GM12874 (cell line): ENCODE results near the gene PLPP6.

Experiments
- TF ChIP-seq, protein P1 (sequence below): IDR thresholded peaks from 2 replicates; pipeline ENCODE4 v1.5.1; 2011; ENCODE audit warnings: low read depth, mild to moderate bottlenecking, control low read depth, low read length, moderate library complexity; ENCODE audit not compliant: insufficient read depth

The PLPP6 gene

DNA sequence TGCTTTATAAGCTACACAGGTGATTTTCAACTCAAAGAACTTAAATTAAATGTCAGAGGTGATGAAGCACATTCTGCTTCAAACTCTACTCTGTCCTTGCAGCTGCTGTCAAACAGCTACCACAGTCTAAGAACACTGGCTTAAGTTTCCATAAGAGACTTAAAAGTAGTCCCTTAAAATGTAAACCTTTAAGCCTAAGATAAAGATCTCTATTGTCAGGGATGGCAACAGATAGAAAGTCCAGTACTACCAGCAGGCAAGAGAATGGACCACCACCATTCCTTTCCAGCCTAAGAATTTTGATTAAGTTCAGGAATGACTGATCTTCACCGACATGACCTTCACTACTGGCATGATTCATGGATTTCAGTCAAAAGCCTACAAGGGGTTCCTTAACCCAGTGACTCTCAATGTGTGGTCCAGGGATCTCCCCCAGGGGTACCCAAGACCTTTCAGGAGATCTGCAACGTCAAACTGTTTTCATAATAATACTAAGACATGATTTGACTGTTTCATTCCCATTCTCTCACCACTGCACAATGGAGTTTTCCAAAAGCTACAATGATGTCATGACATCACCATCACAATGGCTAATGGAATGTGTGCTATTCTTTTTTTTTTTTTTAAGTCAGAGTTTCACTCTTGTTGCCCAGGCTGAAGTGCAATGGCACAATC lies 41.1 kb upstream of the PLPP6 start:
- TF ChIP-seq, protein P1, sequence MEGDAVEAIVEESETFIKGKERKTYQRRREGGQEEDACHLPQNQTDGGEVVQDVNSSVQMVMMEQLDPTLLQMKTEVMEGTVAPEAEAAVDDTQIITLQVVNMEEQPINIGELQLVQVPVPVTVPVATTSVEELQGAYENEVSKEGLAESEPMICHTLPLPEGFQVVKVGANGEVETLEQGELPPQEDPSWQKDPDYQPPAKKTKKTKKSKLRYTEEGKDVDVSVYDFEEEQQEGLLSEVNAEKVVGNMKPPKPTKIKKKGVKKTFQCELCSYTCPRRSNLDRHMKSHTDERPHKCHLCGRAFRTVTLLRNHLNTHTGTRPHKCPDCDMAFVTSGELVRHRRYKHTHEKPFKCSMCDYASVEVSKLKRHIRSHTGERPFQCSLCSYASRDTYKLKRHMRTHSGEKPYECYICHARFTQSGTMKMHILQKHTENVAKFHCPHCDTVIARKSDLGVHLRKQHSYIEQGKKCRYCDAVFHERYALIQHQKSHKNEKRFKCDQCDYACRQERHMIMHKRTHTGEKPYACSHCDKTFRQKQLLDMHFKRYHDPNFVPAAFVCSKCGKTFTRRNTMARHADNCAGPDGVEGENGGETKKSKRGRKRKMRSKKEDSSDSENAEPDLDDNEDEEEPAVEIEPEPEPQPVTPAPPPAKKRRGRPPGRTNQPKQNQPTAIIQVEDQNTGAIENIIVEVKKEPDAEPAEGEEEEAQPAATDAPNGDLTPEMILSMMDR = no peak

DNA sequence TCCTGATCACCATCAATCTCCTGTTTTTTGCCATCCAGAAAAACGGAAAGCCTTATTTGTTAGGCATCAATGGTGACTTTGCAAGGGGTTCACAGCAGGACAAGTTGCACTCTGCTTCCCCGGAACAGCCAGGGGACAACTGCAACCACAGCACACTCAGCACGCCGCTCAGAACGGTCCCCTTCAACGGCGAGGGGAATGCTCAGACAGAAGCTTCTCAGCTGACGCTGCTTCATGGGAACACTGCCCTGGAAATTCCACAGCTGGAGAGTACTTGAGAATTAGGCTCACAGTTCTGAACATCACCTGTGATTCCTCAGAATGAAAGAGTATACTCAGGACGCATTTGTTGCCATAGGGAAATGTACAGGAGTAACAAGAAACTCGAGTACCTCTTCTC lies 40.1 kb upstream of the PLPP6 start:
- TF ChIP-seq, protein P1 = no peak

DNA sequence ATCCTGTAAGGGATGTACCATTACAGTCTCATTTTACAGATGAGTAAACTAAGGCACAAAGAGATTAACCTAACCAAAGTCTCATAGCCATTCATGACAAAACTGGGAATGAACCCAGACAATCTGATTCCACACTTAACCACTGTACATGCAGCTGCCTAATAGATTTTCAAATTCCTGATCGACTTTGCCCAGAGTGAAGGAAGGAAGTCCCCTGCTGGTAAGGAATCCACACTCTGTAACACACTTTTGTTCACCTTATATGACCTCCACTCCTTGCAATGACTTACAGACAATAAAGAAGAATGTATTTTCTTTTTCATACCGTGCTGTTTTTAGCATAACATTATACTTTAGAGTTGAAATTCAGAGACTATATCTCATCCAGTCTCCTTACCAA lies 31.3 kb upstream of the PLPP6 start:
- TF ChIP-seq, protein P1 = no peak

DNA sequence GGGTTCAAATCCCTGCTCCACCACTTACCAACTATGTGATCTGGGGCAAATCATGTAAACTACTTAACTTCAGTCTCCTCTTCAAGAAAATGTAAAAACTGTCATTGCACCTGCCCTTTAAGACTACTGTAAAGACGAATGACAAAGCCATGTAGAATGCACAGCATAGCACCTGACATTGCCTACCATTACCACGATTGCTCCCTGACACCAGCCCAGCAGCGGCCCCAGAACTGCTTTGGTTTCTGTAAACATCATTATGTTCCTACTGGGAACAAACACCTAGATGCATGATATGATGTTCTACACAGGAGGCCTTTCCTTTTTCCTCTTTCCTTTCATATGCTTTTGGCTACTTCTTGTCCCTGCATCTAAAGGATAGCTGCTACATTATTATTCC lies 23.1 kb upstream of the PLPP6 start:
- TF ChIP-seq, protein P1 = no peak

DNA sequence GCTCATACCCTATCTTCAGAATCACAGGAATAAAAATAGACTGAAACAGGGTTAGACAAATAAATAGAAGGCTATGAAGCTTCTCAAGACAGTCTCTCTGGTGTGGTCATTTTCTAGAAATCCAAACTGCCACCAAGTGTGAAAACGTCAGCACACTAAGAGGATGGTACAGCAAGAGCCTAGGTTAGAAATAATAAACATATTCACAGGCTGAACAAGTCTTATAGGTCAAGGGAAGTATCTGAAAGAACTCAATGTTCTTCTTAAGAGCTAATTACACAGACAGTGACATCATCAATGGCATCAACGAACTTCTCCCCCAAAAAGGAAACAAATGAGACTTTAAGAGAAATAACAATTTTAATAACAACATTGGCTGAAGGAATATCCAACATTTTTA lies 22.7 kb upstream of the PLPP6 start:
- TF ChIP-seq, protein P1 = no peak

DNA sequence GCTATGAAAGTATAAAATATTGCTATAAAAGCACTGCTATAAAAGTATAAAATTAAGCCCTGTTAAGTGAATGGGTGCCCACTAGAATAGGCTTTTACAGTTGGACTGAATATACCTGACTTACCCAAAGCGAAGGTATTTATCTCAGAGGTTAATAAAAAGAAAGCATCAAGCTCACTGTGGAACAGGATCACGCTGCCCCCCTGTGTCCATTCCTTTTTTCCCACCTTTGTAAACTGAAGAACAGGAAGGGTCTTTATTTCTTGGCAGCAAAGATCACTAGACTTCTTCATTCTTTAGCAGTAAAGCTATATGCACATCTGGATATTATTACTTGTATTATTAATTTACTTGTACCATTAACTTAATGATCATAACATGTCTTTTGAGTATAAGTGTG lies 22.1 kb upstream of the PLPP6 start:
- TF ChIP-seq, protein P1 = 0 out of 2 replicates have a peak, but pooled peaks have one; percentile 11

DNA sequence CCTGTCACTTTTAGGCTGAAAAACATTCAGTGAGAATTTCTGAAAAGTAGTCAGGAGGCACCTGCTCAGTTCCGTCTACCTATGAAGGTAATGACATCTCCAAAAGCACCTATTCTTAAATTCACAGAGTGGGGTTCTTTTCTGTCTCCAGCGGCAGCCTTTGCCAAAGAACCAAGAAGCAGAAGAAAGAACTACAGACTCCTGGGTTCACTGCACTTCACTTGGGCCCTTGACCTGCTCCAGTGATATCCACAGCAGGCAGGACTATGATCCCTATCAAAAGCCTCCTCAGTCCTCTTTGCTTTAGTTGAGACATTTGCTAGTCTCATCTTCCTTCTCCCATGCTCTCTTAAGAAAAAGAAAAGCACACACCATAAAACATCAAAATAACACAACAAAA lies 19.7 kb upstream of the PLPP6 start:
- TF ChIP-seq, protein P1 = no peak

DNA sequence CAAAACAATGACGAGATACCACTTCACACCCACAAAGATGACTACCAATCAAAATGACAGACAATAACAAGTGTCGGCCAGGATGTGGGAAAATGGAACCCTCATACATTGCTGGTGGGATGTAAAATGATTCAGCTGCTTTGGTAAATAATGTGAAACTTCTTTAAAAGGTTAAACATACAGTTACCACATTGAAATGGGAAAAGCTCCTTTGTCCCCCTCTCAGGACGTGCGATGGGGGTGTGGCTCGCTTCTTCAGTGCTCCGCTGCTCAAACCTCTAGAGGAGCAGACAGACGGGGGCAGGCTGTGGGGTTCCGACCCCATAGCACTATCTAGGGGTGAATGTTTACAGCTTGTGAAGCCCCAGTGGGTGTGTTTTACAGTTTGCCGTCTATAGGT lies 8.0 kb upstream of the PLPP6 start:
- TF ChIP-seq, protein P1 = no peak
